Endothelial cell of umbilical vein (primary cell): Measurements from ENCODE around the gene CRYAB.

ENCODE experiments used
- EZH2 ChIP-seq: IDR thresholded peaks from 2 replicates; pipeline ENCODE4 v1.6.1; 2012; ENCODE audit warnings: borderline replicate concordance, low read depth, mild to moderate bottlenecking, moderate library complexity, low read length, inconsistent platforms; ENCODE audit not compliant: severe bottlenecking
- MYC ChIP-seq: IDR thresholded peaks from one replicate; pipeline ENCODE4 v1.6.1; 2011; ENCODE audit warnings: mild to moderate bottlenecking, low read depth, low read length
- POLR2A ChIP-seq: IDR thresholded peaks from 2 replicates; pipeline ENCODE4 v1.6.1; 2012; ENCODE audit warnings: low read depth, mild to moderate bottlenecking, control low read depth, low read length
- TF ChIP-seq, protein P1 (sequence below), 2 donors: IDR thresholded peaks; 1 replicate in 1 of 2; 2 replicates in 1 of 2; pipeline ENCODE4 v1.5.1; 2011; ENCODE audit warnings: low read length in 2 of 2, mild to moderate bottlenecking in 2 of 2, moderate library complexity in 2 of 2, control low read depth in 1 of 2, inconsistent platforms in 1 of 2, low read depth in 1 of 2; ENCODE audit not compliant: insufficient read depth in 1 of 2; ENCODE audit errors: extremely low read depth in 1 of 2
- TF ChIP-seq, protein P2 (sequence below): IDR thresholded peaks from 2 replicates; pipeline ENCODE4 v1.6.1; 2011; ENCODE audit not compliant: insufficient read depth, insufficient read length

GRCh38 chr11:111933872-111934271 is 22.3 kb upstream of the CRYAB start:
- TF ChIP-seq, protein P1, sequence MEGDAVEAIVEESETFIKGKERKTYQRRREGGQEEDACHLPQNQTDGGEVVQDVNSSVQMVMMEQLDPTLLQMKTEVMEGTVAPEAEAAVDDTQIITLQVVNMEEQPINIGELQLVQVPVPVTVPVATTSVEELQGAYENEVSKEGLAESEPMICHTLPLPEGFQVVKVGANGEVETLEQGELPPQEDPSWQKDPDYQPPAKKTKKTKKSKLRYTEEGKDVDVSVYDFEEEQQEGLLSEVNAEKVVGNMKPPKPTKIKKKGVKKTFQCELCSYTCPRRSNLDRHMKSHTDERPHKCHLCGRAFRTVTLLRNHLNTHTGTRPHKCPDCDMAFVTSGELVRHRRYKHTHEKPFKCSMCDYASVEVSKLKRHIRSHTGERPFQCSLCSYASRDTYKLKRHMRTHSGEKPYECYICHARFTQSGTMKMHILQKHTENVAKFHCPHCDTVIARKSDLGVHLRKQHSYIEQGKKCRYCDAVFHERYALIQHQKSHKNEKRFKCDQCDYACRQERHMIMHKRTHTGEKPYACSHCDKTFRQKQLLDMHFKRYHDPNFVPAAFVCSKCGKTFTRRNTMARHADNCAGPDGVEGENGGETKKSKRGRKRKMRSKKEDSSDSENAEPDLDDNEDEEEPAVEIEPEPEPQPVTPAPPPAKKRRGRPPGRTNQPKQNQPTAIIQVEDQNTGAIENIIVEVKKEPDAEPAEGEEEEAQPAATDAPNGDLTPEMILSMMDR (IDR thresholded peaks at IDR 0.05; ENCODE audit: extremely low read depth in 1 of 2, insufficient read depth in 1 of 2, low read depth in 1 of 2, low read length in 2 of 2) = no peak
- no peak for TF ChIP-seq POLR2A
- no peak for TF ChIP-seq EZH2
- TF ChIP-seq MYC = no peak
- TF ChIP-seq, protein P2, sequence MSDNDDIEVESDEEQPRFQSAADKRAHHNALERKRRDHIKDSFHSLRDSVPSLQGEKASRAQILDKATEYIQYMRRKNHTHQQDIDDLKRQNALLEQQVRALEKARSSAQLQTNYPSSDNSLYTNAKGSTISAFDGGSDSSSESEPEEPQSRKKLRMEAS = no peak
